Smooth muscle cell (in vitro differentiated cells): Measurements from ENCODE around the gene DARS2. TPM values are rescaled to one million over a fixed set of nuclear protein-coding genes. Genes with fewer than 3 reads are reported as not detected.
"Not testable (repeated sequence)": the region's sequence is repeated elsewhere in the genome, so short reads cannot be mapped to it uniquely, and the experiment has no call there.

Source experiments
- DNase-seq: peaks from one replicate; lab custom pipeline; 2025; ENCODE audit not compliant: unreplicated experiment; lab: John Stamatoyannopoulos, UW
- H2AFZ ChIP-seq: fragments of 200-600 bp; sonication (generic); 2 replicates; pipeline ENCODE4 v1.6.0; 2016; ENCODE audit warnings: antibody characterized with exemption, low read depth, mild to moderate bottlenecking
- H3F3A ChIP-seq: fragments of 200-600 bp; sonication (generic); 2 replicates; pipeline ENCODE4 v1.6.0; 2017; ENCODE audit warnings: antibody characterized with exemption, low read depth
- H3K27ac ChIP-seq: fragments of 200-600 bp; sonication (generic); 2 replicates; pipeline ENCODE4 v1.5.1; 2016; ENCODE audit warnings: low read depth, mild to moderate bottlenecking
- H3K27me3 ChIP-seq: fragments of 200-600 bp; sonication (generic); 2 replicates; pipeline ENCODE4 v1.6.1; 2016; ENCODE audit warnings: low read depth, mild to moderate bottlenecking
- H3K36me3 ChIP-seq: fragments of 200-600 bp; sonication (generic); 2 replicates; pipeline ENCODE4 v1.5.1; 2016; ENCODE audit warnings: low read depth
- H3K4me1 ChIP-seq: fragments of 200-600 bp; sonication (generic); 2 replicates; pipeline ENCODE4 v1.5.1; 2016; ENCODE audit warnings: low read depth
- H3K4me2 ChIP-seq: fragments of 200-600 bp; sonication (generic); 2 replicates; pipeline ENCODE4 v1.6.0; 2016; ENCODE audit warnings: mild to moderate bottlenecking
- H3K4me3 ChIP-seq: fragments of 200-600 bp; sonication (generic); 2 replicates; pipeline ENCODE4 v1.5.1; 2016; ENCODE audit warnings: mild to moderate bottlenecking
- H3K79me2 ChIP-seq: fragments of 200-600 bp; sonication (generic); 2 replicates; pipeline ENCODE4 v1.6.0; 2016; ENCODE audit warnings: low read depth, mild to moderate bottlenecking
- H3K9ac ChIP-seq: fragments of 200-600 bp; sonication (generic); 2 replicates; pipeline ENCODE4 v1.6.0; 2016; ENCODE audit warnings: low read depth
- H3K9me3 ChIP-seq: fragments of 200-600 bp; sonication (generic); replicated peaks from 2 replicates; pipeline ENCODE4 v1.5.1; 2016; ENCODE audit warnings: low read depth
- H4K20me1 ChIP-seq: fragments of 200-600 bp; sonication (generic); 2 replicates; pipeline ENCODE4 v1.6.0; 2016; ENCODE audit warnings: low read depth
- CTCF ChIP-seq: fragments of 200-600 bp; sonication (generic); IDR thresholded peaks from 2 replicates; pipeline ENCODE4 v1.5.1; 2017; ENCODE audit warnings: borderline replicate concordance, mild to moderate bottlenecking, antibody characterized with exemption; ENCODE audit not compliant: insufficient read depth, poor library complexity, severe bottlenecking
- WGBS: methylation state at CpG from one replicate; pipeline ENCODE4 v1.1.7; 2016; ENCODE audit warnings: low lambda C conversion rate; 5-methylcytosine and 5-hydroxymethylcytosine counted together
- polyA plus RNA-seq: library from polyadenylated mRNA; unstranded; fragments of >200 nt; fragmentation: Nextera tagmentation; extraction: Ambion mirVana; gene quantifications from 2 replicates; pipeline ENCODE4 v1.2.1, GENCODE V29; 2016
- total RNA-seq: library from RNA; depleted of rRNA; stranded (reverse); fragments of >200 nt; gene quantifications from 2 replicates; pipeline ENCODE4 v1.2.3, GENCODE V29; 2014

Gene DARS2
- total and polyA plus RNA-seq, 2 experiments from 2014 or later = 10.1 to 19.3 TPM

GRCh38 chr1:173802961-173803360, 21.5 kb upstream of the DARS2 start:
- TF ChIP-seq CTCF = no peak
- Histone ChIP-seq H3K79me2 (no peaks in the 10 kb centered on the region), H3F3A (no peaks in the 10 kb centered on the region), H3K4me1 (no peaks in the 10 kb centered on the region), H2AFZ (no peak overlapping the region), H3K27me3 (no peaks in the 10 kb centered on the region), H3K9ac (no peak overlapping the region), H4K20me1 (no peaks in the 10 kb centered on the region), H3K4me3 (no peak overlapping the region), H3K36me3 (peaks cover 9% of the 10 kb centered on the region), H3K4me2 (no peak overlapping the region), H3K27ac (no peak overlapping the region), H3K9me3 (no peaks in the 10 kb centered on the region)
- no peak for DNase-seq
- WGBS = 98% methylated on average over 2 of the region's 2 CpGs

GRCh38 chr1:173813654-173814053, 10.8 kb upstream of the DARS2 start:
- not testable (repeated sequence) for DNase-seq
- peaks cover 41% of the 10 kb centered on the region for H3K79me2 ChIP-seq
- 97% methylated on average over 5 of the region's 5 CpGs for WGBS

GRCh38 chr1:173818459-173818858, 6.0 kb upstream of the DARS2 start:
- WGBS = 100% methylated on average over 1 of the region's 1 CpG
- TF ChIP-seq CTCF = no peak
- Histone ChIP-seq H3K4me1 (peaks cover 12% of the 10 kb centered on the region), H3K4me3 (no peak overlapping the region), H2AFZ (no peak overlapping the region), H3F3A (no peaks in the 10 kb centered on the region), H4K20me1 (no peaks in the 10 kb centered on the region), H3K27ac (no peak overlapping the region), H3K9me3 (no peaks in the 10 kb centered on the region), H3K27me3 (no peaks in the 10 kb centered on the region), H3K36me3 (no peaks in the 10 kb centered on the region), H3K4me2 (no peak overlapping the region), H3K9ac (no peak overlapping the region), H3K79me2 (peaks cover 84% of the 10 kb centered on the region)
- DNase-seq = no peak

More at GRCh38 chr1:173813654-173814053, 10.8 kb upstream of the DARS2 start:
- not testable (repeated sequence) for H3K4me1 ChIP-seq, H3K4me2 ChIP-seq, H3K27ac ChIP-seq, H3K9me3 ChIP-seq, H2AFZ ChIP-seq, H4K20me1 ChIP-seq, H3K4me3 ChIP-seq, H3F3A ChIP-seq, H3K36me3 ChIP-seq, H3K27me3 ChIP-seq, H3K9ac ChIP-seq

- H3K4me1 ChIP-seq = peaks cover 12% of the 10 kb centered on the region
- DNase-seq = no peak
- H3K79me2 ChIP-seq = peaks cover 66% of the 10 kb centered on the region
- H3F3A ChIP-seq = no peaks in the 10 kb centered on the region
- no peak overlapping the region for H3K9ac ChIP-seq
- no peaks in the 10 kb centered on the region for H3K27me3 ChIP-seq
- no peaks in the 10 kb centered on the region for H3K36me3 ChIP-seq
- no peak overlapping the region for H3K4me3 ChIP-seq
- no peak for TF ChIP-seq CTCF
- H2AFZ ChIP-seq = no peak overlapping the region
- no peaks in the 10 kb centered on the region for H4K20me1 ChIP-seq
- H3K9me3 ChIP-seq = no peaks in the 10 kb centered on the region
- H3K4me2 ChIP-seq = no peak overlapping the region
- WGBS = 98% methylated on average over 4 of the region's 4 CpGs
- no peak overlapping the region for H3K27ac ChIP-seq
Measured at GRCh38 chr1:173821680-173822079, 2.8 kb upstream of the DARS2 start.
